Heart left ventricle (tissue), 13 donors: Measurements from ENCODE around the gene NEDD8.

Experiments used
- CTCF ChIP-seq, 12 donors: fragments of 200-600 bp; sonication (generic) in 4 of 12; IDR thresholded peaks; one replicate each; pipeline versions ENCODE4 v1.5.0 to v1.8.0; 2018 to 2022; ENCODE audit warnings: antibody characterized with exemption in 12 of 12, mild to moderate bottlenecking in 5 of 12
- POLR2A ChIP-seq, 2 donors: fragments of 450-650 bp; IDR thresholded peaks; one replicate each; pipeline ENCODE4 v1.6.1; 2017; ENCODE audit warnings: antibody characterized with exemption in 2 of 2, mild to moderate bottlenecking in 2 of 2, moderate library complexity in 2 of 2
- donor health status: ischemic (EF 13 %, LVEDD 7.1; RV severe dilation, severe dysfunction).
- donor health status: DM: no; HTN: yes; CAD: no.
- donor health status: DM: no; HTN: no; CAD: no.
- donor health status: ischemic (EF 25% LVEDD 6.9; RV normal size, moderate dysfunction).
- donor health status: ischemic (EF 25% LVEDD 5.7; RV mildly dilated, moderate dysfunction).
- donor health status: ischemic (EF 35%, LVEDD 5.7; RV mildly dilated, moderate dysfunction).
- donor health status: nonischemic (EF 11% LVEDD 7.7; RV severe dilation, severe dysfunction).
- donor health status: DM: yes; HTN: yes; CAD: no.
- donor health status: PGD.
- donor health status: ischemic (EF 29% LVEDD 5.4; RV normal size, mild dysfunction).
- donor health status: nonischemic (EF 23%, LVEDD 6.1; RV moderate dilation, normal function).

DNA sequence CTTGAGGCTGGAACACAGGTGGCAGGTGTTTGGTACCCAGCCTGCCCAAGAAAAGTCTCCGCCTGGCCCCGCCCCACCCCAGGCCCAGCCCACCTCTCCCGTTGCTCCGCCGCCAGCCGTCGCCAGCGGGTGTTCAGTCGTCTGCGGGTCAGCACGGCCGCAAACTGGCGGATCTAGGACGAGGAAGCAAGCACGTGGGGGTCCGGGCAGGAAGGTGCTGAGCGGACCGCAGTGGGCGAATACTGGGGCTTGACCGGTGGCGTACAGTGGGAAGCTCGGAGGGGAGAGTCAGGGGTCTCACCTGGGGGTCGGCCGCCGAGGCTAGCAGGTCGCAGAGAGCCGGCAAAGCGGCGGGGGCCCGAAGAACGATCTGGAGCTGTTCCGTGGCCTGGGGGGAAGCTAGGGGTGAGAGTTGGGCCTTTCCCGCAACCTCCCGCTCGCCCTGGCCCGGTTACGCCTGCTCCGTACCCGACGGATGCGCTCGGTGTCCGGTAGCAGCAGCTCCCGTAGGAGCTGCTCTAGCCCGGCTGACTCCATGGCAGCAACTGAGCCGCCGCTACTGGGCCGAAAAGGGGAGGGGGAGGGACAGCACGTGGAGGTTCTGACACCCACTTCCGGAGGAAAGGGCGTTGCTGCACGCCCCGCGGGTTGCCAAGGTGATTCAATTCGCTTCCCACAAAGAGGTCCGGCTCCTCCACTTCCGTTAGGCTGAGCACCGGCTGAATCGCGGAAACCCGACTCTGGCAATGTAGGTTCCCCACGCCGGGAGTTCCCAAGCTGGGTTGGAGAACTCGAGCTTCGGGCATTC lies 43.7 kb downstream of the NEDD8 start, which contains the start of gene IPO4:
- no peak for TF ChIP-seq CTCF (IDR thresholded peaks at IDR 0.05)
- peak in 1 of 2 donors; percentile 45 for TF ChIP-seq POLR2A (IDR thresholded peaks at IDR 0.05)
